B cell (primary cell): ENCODE results near the gene UPK3BL2.
"Not testable (repeated sequence)": the region's sequence is repeated elsewhere in the genome, so short reads cannot be mapped to it uniquely, and the experiment has no call there.

Experiments
- CTCF ChIP-seq: fragments of 200-600 bp; IDR thresholded peaks from one replicate; pipeline ENCODE4 v1.8.0; 2022; ENCODE audit warnings: antibody characterized with exemption, mild to moderate bottlenecking
- EZH2 ChIP-seq: IDR thresholded peaks from 2 replicates; pipeline ENCODE4 v1.6.1; 2012; ENCODE audit warnings: borderline replicate concordance, low read depth, mild to moderate bottlenecking, moderate library complexity, low read length; ENCODE audit not compliant: insufficient read depth, poor library complexity, severe bottlenecking

DNA sequence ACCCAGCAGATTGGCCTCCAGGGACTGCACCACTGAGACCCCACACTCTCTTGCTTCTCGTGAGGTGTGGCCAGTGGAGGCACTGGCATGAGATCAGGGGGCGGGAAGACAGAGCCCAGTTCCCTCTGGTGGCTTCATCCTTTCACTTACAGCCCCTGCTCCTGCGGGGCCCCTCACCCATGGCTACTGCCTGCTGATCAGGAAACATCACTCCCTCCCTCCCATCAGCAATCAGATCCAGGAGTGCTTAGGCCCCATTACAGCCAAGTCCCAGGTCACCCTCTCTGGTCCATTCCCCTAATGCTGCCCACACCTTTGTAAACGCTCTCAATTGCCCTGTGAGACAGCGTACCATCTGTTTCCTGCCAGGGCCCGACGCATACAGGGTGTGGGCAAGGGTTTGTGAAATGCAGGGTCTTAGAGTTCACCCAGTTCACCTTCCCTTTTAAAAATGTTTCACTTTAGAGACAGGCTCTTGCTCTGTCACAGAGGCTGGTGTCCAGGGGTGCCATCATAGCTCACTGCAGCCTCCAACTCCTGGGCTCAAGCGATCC, 8.4 kb downstream of the UPK3BL2 start:
- TF ChIP-seq CTCF, EZH2: not testable (repeated sequence)
